H9 (cell line): Measurements from ENCODE around the gene WDR7. TPM values are rescaled to one million over a fixed set of nuclear protein-coding genes. Genes with fewer than 3 reads are reported as not detected.

Experiments
- DNase-seq: peaks from one replicate; pipeline ENCODE4 v3.0.0-alpha.2; 2017
- H2AFZ ChIP-seq: one replicate; pipeline ENCODE4 v1.6.1; 2013; ENCODE audit warnings: mild to moderate bottlenecking, low read length, control low read depth, moderate library complexity
- H2AK5ac ChIP-seq: 2 replicates; pipeline ENCODE4 v1.6.1; 2013; ENCODE audit warnings: low read length, control low read depth, mixed read lengths; ENCODE audit not compliant: insufficient read length
- H2BK120ac ChIP-seq: one replicate; pipeline ENCODE4 v1.6.1; 2013; ENCODE audit warnings: low read depth, mild to moderate bottlenecking, low read length, control low read depth, inconsistent platforms; ENCODE audit not compliant: poor library complexity, severe bottlenecking
- H2BK12ac ChIP-seq: 2 replicates; pipeline ENCODE4 v1.6.1; 2013; ENCODE audit warnings: low read length, control low read depth, mixed read lengths, low read depth; ENCODE audit not compliant: insufficient read length
- H2BK15ac ChIP-seq: 2 replicates; pipeline ENCODE4 v1.6.1; 2013; ENCODE audit warnings: low read depth, low read length, control low read depth
- H2BK20ac ChIP-seq: one replicate; pipeline ENCODE4 v1.6.1; 2013; ENCODE audit warnings: low read depth, mild to moderate bottlenecking, low read length, control low read depth, inconsistent platforms; ENCODE audit not compliant: poor library complexity, severe bottlenecking
- H2BK5ac ChIP-seq: 2 replicates; pipeline ENCODE4 v1.6.1; 2013; ENCODE audit warnings: low read length, control low read depth, mixed read lengths; ENCODE audit not compliant: insufficient read length
- H3K14ac ChIP-seq: 2 replicates; pipeline ENCODE4 v1.6.1; 2013; ENCODE audit warnings: low read length, control low read depth; ENCODE audit not compliant: insufficient read depth
- H3K18ac ChIP-seq: 2 replicates; pipeline ENCODE4 v1.6.1; 2013; ENCODE audit warnings: low read depth, mild to moderate bottlenecking, mixed read lengths, low read length, control low read depth; ENCODE audit not compliant: insufficient read length
- H3K23ac ChIP-seq: 2 replicates; pipeline ENCODE4 v1.6.1; 2013; ENCODE audit warnings: low read length, control low read depth, mixed read lengths, low read depth; ENCODE audit not compliant: insufficient read length
- H3K23me2 ChIP-seq: 2 replicates; pipeline ENCODE4 v1.6.1; 2013; ENCODE audit warnings: low read depth, mild to moderate bottlenecking, mixed read lengths, low read length, control low read depth; ENCODE audit not compliant: insufficient read length, poor library complexity, severe bottlenecking
- H3K27ac ChIP-seq: 2 replicates; pipeline ENCODE4 v1.5.1; 2013; ENCODE audit warnings: low read length, control low read depth, mixed read lengths, low read depth; ENCODE audit not compliant: insufficient read length
- H3K27me3 ChIP-seq: 2 replicates; pipeline ENCODE4 v1.6.1; 2013; ENCODE audit warnings: low read length, control low read depth, inconsistent platforms; ENCODE audit not compliant: insufficient read depth
- H3K4ac ChIP-seq: 2 replicates; pipeline ENCODE4 v1.6.1; 2013; ENCODE audit warnings: low read depth, mild to moderate bottlenecking, control low read depth, inconsistent platforms, low read length, moderate library complexity
- H3K4me1 ChIP-seq: 2 replicates; pipeline ENCODE4 v1.6.1; 2013; ENCODE audit warnings: low read length, control low read depth, inconsistent platforms; ENCODE audit not compliant: insufficient read depth
- H3K4me2 ChIP-seq: 2 replicates; pipeline ENCODE4 v1.6.1; 2013; ENCODE audit warnings: low read length, control low read depth, mixed read lengths; ENCODE audit not compliant: insufficient read length, insufficient read depth
- H3K56ac ChIP-seq: 2 replicates; pipeline ENCODE4 v1.6.1; 2013; ENCODE audit warnings: low read depth, mild to moderate bottlenecking, mixed read lengths, low read length, control low read depth; ENCODE audit not compliant: insufficient read length
- H3K79me1 ChIP-seq: 2 replicates; pipeline ENCODE4 v1.6.1; 2013; ENCODE audit warnings: low read depth, mild to moderate bottlenecking, moderate library complexity, low read length, control low read depth, inconsistent platforms; ENCODE audit not compliant: insufficient read depth, poor library complexity, severe bottlenecking
- H3K79me2 ChIP-seq: 2 replicates; pipeline ENCODE4 v1.6.1; 2013; ENCODE audit warnings: low read length, control low read depth, inconsistent platforms; ENCODE audit not compliant: insufficient read depth
- H3K9ac ChIP-seq: 2 replicates; pipeline ENCODE4 v1.6.1; 2013; ENCODE audit warnings: low read length, control low read depth, mixed read lengths; ENCODE audit not compliant: insufficient read length; ENCODE audit errors: extremely low read depth
- H3K9me3 ChIP-seq: one replicate; pipeline ENCODE4 v1.6.1; 2013; ENCODE audit warnings: low read depth, low read length, inconsistent platforms; ENCODE audit not compliant: control insufficient read depth
- H3T11ph ChIP-seq: one replicate; pipeline ENCODE4 v1.6.1; 2013; ENCODE audit warnings: mild to moderate bottlenecking, low read length, control low read depth, inconsistent platforms
- H4K20me1 ChIP-seq: one replicate; pipeline ENCODE4 v1.6.1; 2013; ENCODE audit not compliant: control insufficient read depth, insufficient read length, insufficient read depth
- H4K5ac ChIP-seq: 2 replicates; pipeline ENCODE4 v1.6.1; 2013; ENCODE audit warnings: low read depth, mild to moderate bottlenecking, mixed read lengths, low read length, control low read depth; ENCODE audit not compliant: insufficient read length
- H4K8ac ChIP-seq: replicated peaks from 2 replicates; pipeline ENCODE4 v1.6.1; 2013; ENCODE audit warnings: low read length, control low read depth, mixed read lengths, low read depth; ENCODE audit not compliant: insufficient read length
- H4K91ac ChIP-seq: 2 replicates; pipeline ENCODE4 v1.6.1; 2013; ENCODE audit warnings: low read depth, mild to moderate bottlenecking, moderate library complexity, mixed read lengths, low read length, control low read depth; ENCODE audit not compliant: insufficient read length
- H3K27ac Mint-ChIP-seq, 3 experiments: 2 replicates in 2 of 3; 3 replicates in 1 of 3; pipeline ENCODE4 v1.8.0; 2020 to 2021; ENCODE audit warnings: mixed read lengths in 3 of 3, mild to moderate bottlenecking in 1 of 3, moderate library complexity in 1 of 3
- H3K27me3 Mint-ChIP-seq: 2 replicates; pipeline ENCODE4 v1.8.0; 2021; ENCODE audit warnings: low read depth, mild to moderate bottlenecking, moderate library complexity, mixed read lengths
- H3K36me3 Mint-ChIP-seq, 3 experiments: 2 replicates in 2 of 3; 3 replicates in 1 of 3; pipeline ENCODE4 v1.8.0; 2020 to 2021; ENCODE audit warnings: low read depth in 3 of 3, mixed read lengths in 3 of 3; ENCODE audit not compliant: insufficient read depth in 1 of 3
- H3K4me1 Mint-ChIP-seq, 2 experiments: 2 replicates each; pipeline ENCODE4 v1.8.0; 2020; ENCODE audit warnings: mixed read lengths in 2 of 2
- H3K4me3 Mint-ChIP-seq, 2 experiments: 2 replicates in 1 of 2; 3 replicates in 1 of 2; pipeline ENCODE4 v1.8.0; 2020 to 2021; ENCODE audit warnings: mild to moderate bottlenecking in 2 of 2, mixed read lengths in 2 of 2, moderate library complexity in 1 of 2
- H3K9me3 Mint-ChIP-seq, 2 experiments: 2 replicates in 1 of 2; 3 replicates in 1 of 2; pipeline ENCODE4 v1.8.0; 2020; ENCODE audit warnings: mild to moderate bottlenecking in 2 of 2, mixed read lengths in 2 of 2, moderate library complexity in 1 of 2
- CTCF ChIP-seq: fragments of 200-600 bp; sonication (generic); conservative IDR thresholded peaks from 3 replicates; pipeline ENCODE4 v1.8.0; 2021; ENCODE audit warnings: antibody characterized with exemption, mild to moderate bottlenecking
- WGBS: extraction: QIAGEN DNeasy Blood & Tissue Kit; methylation state at CpG from one replicate; pipeline ENCODE4 v1.1.7; 2013; ENCODE audit warnings: missing lambda C conversion rate, low lambda C conversion rate, mixed read lengths; ENCODE audit not compliant: insufficient read length; ENCODE audit errors: extremely low coverage; 5-methylcytosine and 5-hydroxymethylcytosine counted together
- total RNA-seq: library from RNA; stranded (reverse); gene quantifications from 2 replicates; pipeline ENCODE4 v1.2.1, GENCODE V29; 2021

WDR7 gene
- total RNA-seq, 1 experiment from 2014 or later: 14.8 TPM

- no peaks in the 10 kb centered on the region for H3K79me1 ChIP-seq
- no peak overlapping the region for H2AFZ ChIP-seq
- no peak overlapping the region for H3K4me2 ChIP-seq
- no peak overlapping the region for H2BK120ac ChIP-seq
- Mint-ChIP-seq H3K27me3 (no peaks in the 10 kb centered on the region), H3K27ac (no peak overlapping the region), H3K36me3 (no peaks in the 10 kb centered on the region), H3K4me3 (no peak overlapping the region), H3K9me3 (no peaks in the 10 kb centered on the region), H3K4me1 (peaks cover 6 to 14% of the 10 kb centered on the region in 2 experiments)
- no peaks in the 10 kb centered on the region for H3K27me3 ChIP-seq
- no peak for TF ChIP-seq CTCF
- no peak overlapping the region for H2BK5ac ChIP-seq
- no peak overlapping the region for H3T11ph ChIP-seq
- no peaks in the 10 kb centered on the region for H4K20me1 ChIP-seq
- no peak overlapping the region for H3K9ac ChIP-seq
- no peak overlapping the region for H4K8ac ChIP-seq
- H2BK15ac ChIP-seq: no peak overlapping the region
- H4K91ac ChIP-seq: no peak overlapping the region
- no peaks in the 10 kb centered on the region for H3K9me3 ChIP-seq
- H3K4ac ChIP-seq: no peak overlapping the region
- peaks cover 3% of the 10 kb centered on the region; the same call in 1 of the 2 replicates for H3K4me1 ChIP-seq
- H3K23me2 ChIP-seq: no peaks in the 10 kb centered on the region
- H3K56ac ChIP-seq: no peak overlapping the region
- H2BK12ac ChIP-seq: no peak overlapping the region
- WGBS: no CpG with 5 or more reads among the region's 2 CpGs
- H3K14ac ChIP-seq: no peak overlapping the region
- H3K79me2 ChIP-seq: 0 out of 2 replicates have a peak, but pooled peaks cover 2% of the 10 kb centered on the region
- no peak overlapping the region for H2AK5ac ChIP-seq
- no peak for DNase-seq
- H4K5ac ChIP-seq: no peak overlapping the region
- no peak overlapping the region for H3K23ac ChIP-seq
- no peak overlapping the region for H2BK20ac ChIP-seq
- no peak overlapping the region for H3K18ac ChIP-seq
- no peak overlapping the region for H3K27ac ChIP-seq
Measured at GRCh38 chr18:56903686-56904085, 252.5 kb downstream of the WDR7 start.
